Stimulated activated CD8-positive, alpha-beta memory T cell treated with anti-CD3 and anti-CD28 coated beads, Interleukin-7, amount 100 ng/mL, for 24 hours (primary cell): ENCODE measurements around the gene MAPK13.

ENCODE experiments used
- DNase-seq: peaks from one replicate; pipeline ENCODE4 v3.0.0-alpha.2; 2020; ENCODE audit warnings: low read depth

MAPK13 gene

DNA sequence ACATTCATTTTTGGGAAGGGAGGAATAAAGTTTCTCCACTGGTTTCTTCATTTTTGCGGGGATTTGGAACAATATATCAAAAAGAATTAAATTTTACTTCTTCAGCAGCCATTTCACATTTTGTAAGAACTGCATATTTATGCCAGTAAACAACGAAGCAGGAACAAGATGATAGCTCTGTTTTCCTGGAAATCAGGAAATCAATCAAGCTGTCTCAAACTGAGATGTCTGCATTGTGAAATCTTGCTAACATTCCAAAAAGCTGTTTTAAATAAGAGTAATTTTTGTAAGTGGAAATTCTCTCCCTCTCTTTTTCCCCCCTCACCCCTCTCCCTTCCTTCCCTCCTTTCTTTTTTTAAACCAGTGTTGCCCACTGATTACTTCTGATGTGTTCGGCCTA lies 20.0 kb downstream of the MAPK13 start:
- DNase-seq: no peak

- no peak for DNase-seq
Observed at GRCh38 chr6:36154286-36154685, 24.0 kb downstream of the MAPK13 start.

DNA sequence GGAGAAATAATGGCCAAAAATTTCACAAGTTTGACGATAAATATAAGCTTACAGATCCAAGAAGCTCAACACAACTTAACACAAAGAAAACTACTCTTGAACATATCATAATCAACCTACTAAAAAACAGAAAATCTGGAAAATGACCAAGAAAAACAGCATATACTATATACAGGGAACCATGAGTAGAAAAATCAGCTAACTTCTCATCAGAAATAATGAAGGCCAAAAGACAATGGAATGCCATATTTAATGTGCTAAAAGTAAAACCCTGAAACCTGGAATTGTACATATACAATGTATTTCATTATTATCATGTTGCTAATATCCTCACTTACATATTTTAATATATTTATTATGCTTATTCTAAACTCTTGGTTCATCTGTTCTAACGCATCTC lies 25.3 kb downstream of the MAPK13 start:
- no peak for DNase-seq

DNA sequence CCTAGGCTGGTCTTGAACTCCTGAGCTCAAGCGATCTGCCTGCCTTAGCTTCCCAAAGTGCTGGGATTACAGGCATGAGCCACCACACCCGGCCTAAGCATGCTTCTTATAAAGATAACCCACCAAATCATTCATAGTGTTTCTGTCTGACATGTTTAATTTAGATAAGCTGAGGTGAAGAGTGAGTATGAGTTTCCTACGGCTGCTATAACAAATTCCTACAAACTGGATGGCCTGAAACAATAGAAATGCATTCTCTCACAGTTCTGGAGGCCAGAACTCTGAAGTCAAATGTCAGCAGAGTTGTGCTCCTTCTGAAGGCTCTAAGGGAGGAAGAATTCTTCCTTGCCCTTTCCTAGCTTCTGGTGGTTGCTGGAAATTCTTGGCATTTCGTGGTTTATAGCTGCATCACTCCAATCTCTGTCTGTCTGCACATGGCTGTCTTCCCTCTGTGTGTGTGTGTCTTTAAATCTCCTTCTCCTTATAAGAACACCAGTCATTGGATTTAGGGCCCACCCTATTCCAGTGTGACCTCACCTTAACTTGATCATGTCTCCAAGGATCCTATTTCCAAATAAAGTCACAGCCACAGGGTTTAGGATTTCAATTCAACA lies 29.9 kb downstream of the MAPK13 start:
- no peak for DNase-seq

DNA sequence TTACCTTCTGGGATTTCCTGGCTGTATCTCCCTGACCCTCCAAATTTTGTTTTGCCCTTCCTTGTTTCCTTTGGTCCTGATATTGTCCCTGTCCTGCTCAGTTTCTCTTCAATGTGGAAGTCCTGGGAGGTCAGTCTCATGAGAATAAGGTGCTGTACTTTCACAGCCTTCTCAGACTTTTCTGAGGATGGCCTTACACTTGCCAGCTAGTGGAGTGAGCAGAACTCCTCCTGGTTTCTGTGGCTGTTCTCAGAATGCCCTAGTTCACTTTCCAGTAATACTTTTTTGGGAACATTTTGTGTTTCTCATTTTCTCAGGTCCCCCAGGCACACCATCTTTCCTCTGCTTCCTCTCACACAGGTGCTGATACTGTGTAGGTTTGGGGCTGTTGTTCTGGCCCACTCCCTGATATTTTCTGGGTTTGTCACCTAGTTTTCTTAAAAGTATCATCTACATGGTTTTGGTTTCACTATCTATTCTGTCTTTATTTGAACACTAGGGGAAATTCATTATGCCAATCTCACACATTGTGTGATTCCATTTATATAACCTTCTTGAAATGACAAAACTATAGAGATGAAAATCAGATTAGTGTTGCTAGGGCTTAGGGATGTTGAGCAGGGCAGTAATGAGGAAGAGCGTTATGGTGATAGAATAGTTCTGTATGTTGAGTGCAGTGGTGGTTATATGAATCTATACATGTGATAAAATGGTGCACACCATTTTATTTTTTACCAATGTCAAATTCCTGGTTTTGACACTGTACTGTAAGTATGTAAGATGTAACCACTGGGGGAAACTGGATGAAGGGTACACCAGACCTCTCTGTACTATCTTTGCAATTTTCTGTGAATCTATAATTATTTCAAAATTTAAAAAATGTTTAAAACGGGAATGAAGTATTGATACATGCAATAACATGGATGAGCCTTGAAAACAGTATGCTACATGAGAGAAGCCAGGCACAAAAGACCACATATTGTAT lies 39.0 kb downstream of the MAPK13 start:
- no peak for DNase-seq

DNA sequence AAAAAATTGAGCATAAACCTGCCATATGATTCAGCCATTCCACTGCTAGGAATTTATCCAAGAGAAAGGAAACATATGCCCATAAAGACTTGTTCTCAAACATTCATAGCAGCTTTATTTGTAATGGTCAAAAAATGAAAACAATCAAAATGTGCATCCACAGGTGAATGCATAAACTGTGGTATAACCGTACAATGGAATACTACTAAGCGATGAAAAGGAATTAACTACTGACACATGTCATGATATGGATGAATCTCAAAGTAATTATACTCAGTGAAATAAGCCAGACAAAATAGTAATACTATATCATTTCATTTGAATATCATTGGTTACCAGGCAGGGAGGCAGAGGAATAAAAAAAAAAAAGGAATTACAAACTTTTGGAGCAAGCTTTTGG lies 40.4 kb downstream of the MAPK13 start:
- no peak for DNase-seq

- DNase-seq: no peak
Observed at GRCh38 chr6:36171573-36171972, 41.3 kb downstream of the MAPK13 start.

DNA sequence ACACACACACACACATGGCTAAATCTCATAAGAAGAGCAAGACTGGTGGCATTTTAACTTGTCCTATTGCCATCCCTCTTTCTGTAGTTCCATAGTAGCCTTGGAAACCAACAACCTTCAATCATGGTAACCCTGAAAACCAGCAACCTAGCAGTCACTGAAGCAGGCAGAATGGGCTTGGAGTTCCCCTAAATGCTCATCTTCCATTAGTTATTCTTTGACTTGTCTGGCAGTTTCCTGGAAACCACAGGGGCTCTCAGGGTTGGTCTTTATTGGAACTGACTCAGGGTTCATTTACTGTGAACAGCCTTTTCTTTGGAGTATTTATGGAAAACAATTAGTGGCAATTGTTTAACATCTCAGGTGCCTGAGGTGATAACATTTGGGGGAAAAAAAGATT lies 46.9 kb downstream of the MAPK13 start:
- DNase-seq: no peak

DNA sequence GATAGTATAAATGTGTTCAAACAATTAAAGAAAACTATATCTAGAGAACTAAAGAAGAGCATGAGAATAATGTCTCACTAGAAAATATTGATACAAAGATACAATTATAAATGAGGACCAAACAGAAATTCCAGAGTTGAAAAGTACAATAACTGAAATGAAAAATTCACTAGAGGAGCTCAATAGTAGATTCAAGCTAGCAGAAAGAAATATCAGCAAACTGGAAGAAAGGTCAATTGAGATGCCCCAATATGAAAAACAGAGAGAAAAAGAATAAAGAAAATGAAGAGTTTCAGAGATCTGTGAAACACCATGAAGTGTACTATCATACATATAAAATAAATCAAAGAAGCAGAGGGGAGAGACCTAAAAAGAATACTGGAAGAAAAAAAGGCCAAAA lies 48.2 kb downstream of the MAPK13 start:
- DNase-seq: no peak

- no peak for DNase-seq
Observed at GRCh38 chr6:36180126-36180525, 49.8 kb downstream of the MAPK13 start.

GRCh38 chr6:36184311-36184710 lies 54.0 kb downstream of the MAPK13 start:
- DNase-seq: no peak

- DNase-seq: no peak
Observed at GRCh38 chr6:36186199-36186598, 55.9 kb downstream of the MAPK13 start.

DNA sequence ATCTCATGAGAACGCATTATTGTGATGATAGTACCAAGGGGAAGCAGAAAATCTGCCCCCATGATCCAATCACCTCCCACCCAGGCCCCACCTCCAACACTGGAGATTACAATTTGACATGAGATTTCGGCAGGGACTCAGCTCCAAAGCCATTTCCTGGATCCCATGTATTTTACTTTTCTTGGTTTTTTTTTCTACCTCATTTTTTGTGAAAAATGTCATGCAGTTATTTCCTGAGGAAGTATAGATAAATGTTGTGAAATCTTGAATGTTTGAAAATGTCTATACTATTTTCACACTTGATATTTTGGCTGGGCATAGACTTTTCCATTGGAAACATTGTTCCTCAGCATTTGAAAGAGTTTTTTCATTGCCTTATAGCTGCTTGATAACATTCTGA lies 57.1 kb downstream of the MAPK13 start:
- no peak for DNase-seq
